ENCODE measurements around the gene CDH12.

GRCh38 chr5:22293147-22293546 is 560.0 kb downstream of the CDH12 start:
- TF ChIP-seq KDM1A (IDR thresholded peaks at IDR 0.05; ENCODE audit: low read depth), result no peak
- TF ChIP-seq, protein P1, sequence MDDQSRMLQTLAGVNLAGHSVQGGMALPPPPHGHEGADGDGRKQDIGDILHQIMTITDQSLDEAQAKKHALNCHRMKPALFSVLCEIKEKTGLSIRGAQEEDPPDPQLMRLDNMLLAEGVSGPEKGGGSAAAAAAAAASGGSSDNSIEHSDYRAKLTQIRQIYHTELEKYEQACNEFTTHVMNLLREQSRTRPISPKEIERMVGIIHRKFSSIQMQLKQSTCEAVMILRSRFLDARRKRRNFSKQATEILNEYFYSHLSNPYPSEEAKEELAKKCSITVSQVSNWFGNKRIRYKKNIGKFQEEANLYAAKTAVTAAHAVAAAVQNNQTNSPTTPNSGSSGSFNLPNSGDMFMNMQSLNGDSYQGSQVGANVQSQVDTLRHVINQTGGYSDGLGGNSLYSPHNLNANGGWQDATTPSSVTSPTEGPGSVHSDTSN (IDR thresholded peaks at IDR 0.05), result no peak
- TF ChIP-seq, protein P2, sequence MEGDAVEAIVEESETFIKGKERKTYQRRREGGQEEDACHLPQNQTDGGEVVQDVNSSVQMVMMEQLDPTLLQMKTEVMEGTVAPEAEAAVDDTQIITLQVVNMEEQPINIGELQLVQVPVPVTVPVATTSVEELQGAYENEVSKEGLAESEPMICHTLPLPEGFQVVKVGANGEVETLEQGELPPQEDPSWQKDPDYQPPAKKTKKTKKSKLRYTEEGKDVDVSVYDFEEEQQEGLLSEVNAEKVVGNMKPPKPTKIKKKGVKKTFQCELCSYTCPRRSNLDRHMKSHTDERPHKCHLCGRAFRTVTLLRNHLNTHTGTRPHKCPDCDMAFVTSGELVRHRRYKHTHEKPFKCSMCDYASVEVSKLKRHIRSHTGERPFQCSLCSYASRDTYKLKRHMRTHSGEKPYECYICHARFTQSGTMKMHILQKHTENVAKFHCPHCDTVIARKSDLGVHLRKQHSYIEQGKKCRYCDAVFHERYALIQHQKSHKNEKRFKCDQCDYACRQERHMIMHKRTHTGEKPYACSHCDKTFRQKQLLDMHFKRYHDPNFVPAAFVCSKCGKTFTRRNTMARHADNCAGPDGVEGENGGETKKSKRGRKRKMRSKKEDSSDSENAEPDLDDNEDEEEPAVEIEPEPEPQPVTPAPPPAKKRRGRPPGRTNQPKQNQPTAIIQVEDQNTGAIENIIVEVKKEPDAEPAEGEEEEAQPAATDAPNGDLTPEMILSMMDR (IDR thresholded peaks at IDR 0.05), result no peak
- no peak for TF ChIP-seq RCOR1 (IDR thresholded peaks at IDR 0.05; ENCODE audit: low read depth, low read length)
- no peak for TF ChIP-seq JUN (IDR thresholded peaks at IDR 0.05)
- TF ChIP-seq MAX (IDR thresholded peaks at IDR 0.05), result no peak
- TF ChIP-seq SREBF2 (IDR thresholded peaks at IDR 0.05), result no peak
